VCaP (cell line): ENCODE measurements around the gene EEFSEC.

ENCODE experiments used
- H3K27ac ChIP-seq: fragments of 450-650 bp; 2 replicates; pipeline ENCODE4 v1.5.1; 2017
- CTCF ChIP-seq: fragments of 450-650 bp; conservative IDR thresholded peaks from 2 replicates; pipeline ENCODE4 v1.5.1; 2017; ENCODE audit warnings: mild to moderate bottlenecking, moderate library complexity

EEFSEC gene

GRCh38 chr3:128360705-128361271, 207.5 kb downstream of the EEFSEC start:
- peak overlapping the region; percentile 81 for H3K27ac ChIP-seq
- no peak for TF ChIP-seq CTCF

GRCh38 chr3:128362026-128362965, 209.0 kb downstream of the EEFSEC start:
- peak overlapping the region; percentile 81 for H3K27ac ChIP-seq
- TF ChIP-seq CTCF: no peak

- H3K27ac ChIP-seq: peak overlapping the region; percentile 81; the same call in 1 of the 2 replicates
- no peak for TF ChIP-seq CTCF
Observed at GRCh38 chr3:128364291-128364690, 211.0 kb downstream of the EEFSEC start.

GRCh38 chr3:128364808-128365360, 211.6 kb downstream of the EEFSEC start:
- H3K27ac ChIP-seq: no peak overlapping the region; the same call in 1 of the 2 replicates
- TF ChIP-seq CTCF: no peak

GRCh38 chr3:128366136-128366535, 212.9 kb downstream of the EEFSEC start:
- no peak overlapping the region for H3K27ac ChIP-seq
- no peak for TF ChIP-seq CTCF

- no peak overlapping the region for H3K27ac ChIP-seq
- no peak for TF ChIP-seq CTCF
Observed at GRCh38 chr3:128366652-128367051, 213.4 kb downstream of the EEFSEC start.

- TF ChIP-seq CTCF: no peak
- H3K27ac ChIP-seq: no peak overlapping the region
Observed at GRCh38 chr3:128367221-128367620, 213.9 kb downstream of the EEFSEC start.
